ENCODE measurements around the gene RNF43.
A peak's percentile ranks its signal among the peaks of the same experiment; 100 is the strongest.
"Not testable (repeated sequence)": the region's sequence is repeated elsewhere in the genome, so short reads cannot be mapped to it uniquely, and the experiment has no call there.

Gene RNF43

DNA sequence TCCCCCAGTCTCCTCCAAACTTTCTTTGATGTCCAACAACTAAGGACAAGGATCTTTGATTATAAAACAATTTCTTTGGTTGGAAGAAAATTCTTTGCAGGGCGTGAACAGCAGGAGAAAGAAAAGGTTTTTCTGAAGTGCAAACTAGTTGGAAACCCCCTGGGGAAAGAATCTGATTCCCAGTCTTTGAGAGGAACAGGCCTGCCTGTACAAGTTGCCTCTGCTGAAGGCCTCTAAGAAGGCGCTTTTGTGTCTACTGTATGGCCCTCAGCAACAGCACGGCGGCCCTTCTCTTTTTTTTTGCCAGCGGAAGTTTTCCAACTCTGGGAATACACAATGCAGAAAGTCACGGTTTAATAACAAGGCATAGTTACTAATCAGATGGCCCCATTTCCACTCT lies 14.0 kb downstream of the RNF43 start:
- no peak for DNase-seq

DNA sequence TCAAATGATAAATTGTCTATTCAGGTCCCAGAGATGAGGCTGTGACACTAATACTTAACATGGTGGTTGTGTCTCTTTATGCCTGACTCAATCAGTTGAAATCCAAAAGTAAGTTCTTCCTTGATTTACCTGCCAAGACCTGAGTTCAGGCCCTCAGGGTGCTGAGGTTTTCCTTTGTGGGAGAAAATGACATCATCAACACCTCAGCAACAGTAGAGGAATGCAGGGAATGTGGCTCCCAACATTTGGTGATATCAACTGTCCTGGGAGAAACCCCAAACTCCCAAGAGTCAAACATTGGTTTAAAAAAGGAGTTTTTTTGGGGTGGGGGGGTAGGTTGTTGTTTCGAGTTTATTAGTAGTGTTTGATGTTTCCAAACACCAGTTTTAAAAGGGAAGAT lies 14.7 kb downstream of the RNF43 start:
- DNase-seq: peak; percentile 78

DNA sequence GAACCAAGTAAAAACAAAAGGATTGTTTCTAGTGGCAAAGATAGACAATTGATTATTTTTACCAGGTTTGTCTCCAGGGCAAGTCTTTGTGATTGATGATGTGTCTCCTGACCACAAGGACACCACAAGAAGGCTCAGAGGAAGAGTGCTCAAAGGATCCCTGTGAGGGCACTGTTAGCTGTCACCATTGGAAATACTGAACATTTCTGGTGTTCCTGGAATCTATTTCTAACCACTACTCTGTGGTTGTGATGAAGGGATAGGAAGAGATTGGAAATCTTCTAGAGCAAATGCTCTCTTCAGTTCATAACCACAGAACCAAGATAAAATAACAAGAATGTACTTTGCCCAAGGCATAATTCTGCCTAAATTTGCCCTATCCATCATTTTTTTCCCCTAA lies 15.3 kb downstream of the RNF43 start:
- DNase-seq: peak; percentile 79

- no peak for DNase-seq
These were observed 16.0 kb downstream of the RNF43 start for GRCh38 chr17:58401287-58401686.

GRCh38 chr17:58400826-58401225 lies 16.5 kb downstream of the RNF43 start:
- DNase-seq: no peak

DNA sequence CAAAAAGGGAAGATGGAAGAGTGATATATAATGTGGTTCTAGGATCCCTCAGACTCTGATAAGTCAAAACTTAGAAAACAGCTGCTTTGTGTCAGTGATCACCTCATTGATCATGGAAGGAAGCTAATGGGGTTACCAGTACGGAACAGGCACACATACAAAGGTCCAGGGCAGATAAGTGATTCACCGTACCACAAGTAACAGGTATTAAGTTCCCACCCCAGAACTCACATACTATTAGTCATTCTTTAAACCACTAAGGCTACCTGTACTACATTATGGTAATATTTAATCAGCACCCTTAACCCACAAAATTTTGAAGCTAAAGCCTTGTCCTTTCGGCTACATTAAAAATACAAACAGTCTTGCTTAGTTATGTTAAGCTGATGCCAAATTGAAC lies 17.4 kb downstream of the RNF43 start:
- DNase-seq: no peak

GRCh38 chr17:58398574-58399266 lies 18.6 kb downstream of the RNF43 start:
- no peak for DNase-seq

- not testable (repeated sequence) for DNase-seq
These were observed 19.9 kb downstream of the RNF43 start for GRCh38 chr17:58397421-58397820.

- no peak for DNase-seq
These were observed 21.2 kb downstream of the RNF43 start for GRCh38 chr17:58396173-58396572.

GRCh38 chr17:58394534-58395223 lies 22.7 kb downstream of the RNF43 start:
- no peak for DNase-seq

GRCh38 chr17:58391302-58391984 lies 25.9 kb downstream of the RNF43 start:
- DNase-seq: peak; percentile 10

DNA sequence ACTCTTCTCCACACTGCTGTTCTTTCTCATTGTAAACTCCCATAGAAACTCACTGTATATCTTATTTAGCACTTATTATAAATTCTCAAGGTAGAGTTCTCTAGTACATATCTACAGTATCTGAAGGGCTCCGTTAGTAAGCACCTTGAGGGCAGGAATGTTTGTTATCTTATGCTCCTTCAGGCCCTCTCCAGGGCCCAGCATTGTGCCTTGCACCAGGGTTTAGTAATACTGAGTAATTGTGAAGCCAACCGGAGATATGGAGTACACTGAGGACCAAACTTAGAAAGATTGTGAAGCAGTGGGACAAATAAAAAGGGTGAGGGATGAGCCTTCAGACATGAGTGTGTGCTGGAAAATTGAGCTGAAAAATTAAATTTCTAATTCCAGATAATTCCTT lies 26.4 kb downstream of the RNF43 start:
- DNase-seq: no peak

- DNase-seq: no peak
These were observed 28.8 kb downstream of the RNF43 start for GRCh38 chr17:58388302-58389190.

- no peak for DNase-seq
These were observed 29.5 kb downstream of the RNF43 start for GRCh38 chr17:58387834-58388233.

GRCh38 chr17:58386708-58387107 lies 30.6 kb downstream of the RNF43 start:
- DNase-seq: no peak

DNA sequence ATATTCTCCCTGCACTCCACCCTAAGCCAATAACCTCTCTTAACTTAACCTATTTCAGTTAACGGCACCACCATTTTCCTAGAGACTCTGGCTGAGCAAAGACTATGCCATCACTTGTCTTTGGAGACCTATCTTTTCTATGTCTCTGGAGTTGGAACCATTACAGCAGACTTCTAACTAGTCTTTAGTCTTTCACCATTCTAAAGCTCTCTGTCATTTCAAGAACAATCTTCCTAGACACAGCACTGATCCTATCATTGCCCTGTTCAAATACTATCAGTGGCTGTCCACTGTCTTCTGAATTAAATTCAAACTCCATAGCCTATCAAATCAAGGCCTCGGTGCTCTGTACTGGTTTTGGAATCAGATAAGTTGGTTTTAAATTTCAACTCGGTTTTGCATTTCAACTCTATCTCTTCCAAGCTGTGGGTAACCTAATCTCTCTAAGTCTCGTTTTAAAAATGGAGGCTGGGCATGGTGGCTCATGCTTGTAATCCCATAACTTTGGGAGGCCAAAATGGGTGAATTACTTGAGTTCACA lies 31.9 kb downstream of the RNF43 start:
- no peak for DNase-seq

GRCh38 chr17:58384897-58385296 lies 32.4 kb downstream of the RNF43 start:
- DNase-seq: no peak

- no peak for DNase-seq
These were observed 33.4 kb downstream of the RNF43 start for GRCh38 chr17:58383892-58384462.

DNA sequence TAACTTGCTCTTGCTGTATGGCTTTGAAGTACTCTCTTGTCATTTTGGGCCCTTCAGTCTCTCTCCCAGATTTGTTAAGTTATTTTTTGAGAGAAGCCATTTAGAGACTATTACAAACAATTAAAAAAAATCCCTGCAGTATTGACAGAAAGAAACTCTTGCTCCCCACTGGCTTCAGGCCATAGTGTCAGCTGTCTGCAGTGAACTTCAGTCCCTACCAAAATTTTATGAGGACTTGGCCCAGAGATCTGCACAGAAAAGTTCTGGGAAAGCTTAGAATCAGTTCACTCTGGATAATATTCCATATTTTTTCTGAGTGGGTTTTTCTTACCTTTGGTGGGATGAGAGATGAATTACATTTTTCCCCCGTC lies 34.5 kb downstream of the RNF43 start:
- no peak for DNase-seq

GRCh38 chr17:58382108-58382871 lies 35.0 kb downstream of the RNF43 start:
- no peak for DNase-seq
